DOHH2 (cell line): ENCODE results near the gene EIF3F.

ENCODE experiments used
- H3F3A ChIP-seq: fragments of 200-600 bp; sonication (generic), shearing (Covaris generic); 2 replicates; pipeline ENCODE4 v1.6.0; 2016; ENCODE audit warnings: antibody characterized with exemption, mild to moderate bottlenecking; ENCODE audit not compliant: control insufficient read depth, insufficient read depth
- H3K27ac ChIP-seq: fragments of 200-600 bp; sonication (generic); 2 replicates; pipeline ENCODE4 v1.5.1; 2014; ENCODE audit warnings: low read depth, mild to moderate bottlenecking, low read length, moderate library complexity
- H3K27me3 ChIP-seq: fragments of 200-600 bp; sonication (generic); 2 replicates; pipeline ENCODE4 v1.6.1; 2014; ENCODE audit warnings: mild to moderate bottlenecking, low read length, mixed read lengths; ENCODE audit not compliant: control insufficient read depth
- H3K36me3 ChIP-seq: fragments of 200-600 bp; sonication (generic); 2 replicates; pipeline ENCODE4 v1.6.1; 2014; ENCODE audit warnings: mild to moderate bottlenecking, low read length, moderate library complexity, mixed read lengths; ENCODE audit not compliant: control insufficient read depth
- H3K4me1 ChIP-seq: fragments of 200-600 bp; sonication (generic); 2 replicates; pipeline ENCODE4 v1.6.1; 2014; ENCODE audit warnings: mild to moderate bottlenecking, low read length, mixed read lengths; ENCODE audit not compliant: control insufficient read depth
- H3K4me2 ChIP-seq: fragments of 200-600 bp; sonication (generic); 2 replicates; pipeline ENCODE4 v1.6.0; 2014; ENCODE audit warnings: mild to moderate bottlenecking, low read length, moderate library complexity
- H3K4me3 ChIP-seq: fragments of 200-600 bp; sonication (generic); 2 replicates; pipeline ENCODE4 v1.5.1; 2014; ENCODE audit warnings: mild to moderate bottlenecking, low read length, mixed read lengths
- H3K79me2 ChIP-seq: fragments of 200-600 bp; sonication (generic); 2 replicates; pipeline ENCODE4 v1.6.1; 2014; ENCODE audit warnings: mild to moderate bottlenecking, low read length, mixed read lengths; ENCODE audit not compliant: control insufficient read depth
- H3K9me2 ChIP-seq: fragments of 200-600 bp; sonication (generic); replicated peaks from 2 replicates; pipeline ENCODE4 v1.6.1; 2014; ENCODE audit warnings: mild to moderate bottlenecking, low read length, mixed read lengths; ENCODE audit not compliant: control insufficient read depth
- H3K9me3 ChIP-seq: fragments of 200-600 bp; sonication (generic); 2 replicates; pipeline ENCODE4 v1.6.1; 2014; ENCODE audit warnings: antibody characterized with exemption, low read length, mixed read lengths; ENCODE audit not compliant: control insufficient read depth, insufficient read depth
- H4K20me1 ChIP-seq: fragments of 200-600 bp; sonication (generic); 2 replicates; pipeline ENCODE4 v1.6.0; 2014; ENCODE audit warnings: low read depth, mild to moderate bottlenecking, antibody characterized with exemption, low read length, moderate library complexity; ENCODE audit not compliant: control insufficient read depth, insufficient read depth
- EZH2phosphoT487 ChIP-seq: fragments of 200-600 bp; sonication (generic); IDR thresholded peaks from 2 replicates; pipeline ENCODE4 v1.6.1; 2017; ENCODE audit warnings: borderline replicate concordance, mild to moderate bottlenecking, antibody characterized with exemption, low read length, moderate library complexity, mixed read lengths
- TF ChIP-seq, protein P1 (sequence below): fragments of 200-600 bp; sonication (generic); IDR thresholded peaks from one replicate; pipeline ENCODE4 v1.5.1; 2014; ENCODE audit warnings: antibody characterized with exemption, mild to moderate bottlenecking, low read depth, low read length; ENCODE audit not compliant: poor library complexity, severe bottlenecking

EIF3F gene

DNA sequence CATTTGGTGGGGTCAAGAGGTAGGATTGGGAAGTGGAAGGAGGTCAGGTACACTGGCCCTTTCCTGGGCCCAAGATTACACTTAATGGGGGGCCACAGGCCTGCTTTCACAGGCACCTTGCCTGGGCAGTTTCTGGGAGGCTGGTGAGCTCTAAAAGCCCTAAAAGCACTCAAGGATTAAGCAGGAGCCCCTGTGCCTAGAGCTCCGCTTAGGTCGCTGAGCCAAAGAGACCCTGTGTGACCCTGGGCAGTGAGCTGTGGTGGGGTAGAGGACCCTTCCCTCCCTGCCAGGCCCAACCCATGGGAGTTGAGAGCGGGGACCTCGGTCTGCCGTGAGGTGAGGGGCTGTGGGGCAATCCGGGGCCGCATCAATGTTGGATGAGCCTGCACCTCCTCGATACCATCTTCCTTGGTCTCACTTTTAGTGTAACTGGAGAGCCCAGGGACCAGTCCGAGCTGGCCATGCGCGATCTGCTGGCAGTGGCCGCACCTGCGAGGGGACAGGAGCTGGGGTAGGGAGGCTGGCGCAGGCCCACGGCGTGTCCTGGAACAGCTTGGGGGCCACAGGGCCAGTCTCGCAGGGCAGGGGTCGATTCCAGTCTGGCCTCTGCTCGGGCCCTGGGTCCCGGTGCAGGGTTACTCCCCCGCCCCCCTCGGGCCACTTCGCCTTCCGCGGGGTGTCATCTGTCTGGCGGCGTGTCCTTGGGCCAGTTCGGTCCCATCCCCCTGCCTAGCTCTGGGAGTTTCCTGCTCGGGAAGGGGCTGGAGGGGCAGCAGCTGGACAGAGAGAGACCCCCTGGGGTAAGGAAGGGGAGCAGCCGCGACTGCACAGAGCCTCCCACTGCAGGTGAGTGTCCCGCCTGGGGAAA lies 44.3 kb downstream of the EIF3F start:
- H4K20me1 ChIP-seq, result no peaks in the 10 kb centered on the region
- H3K9me3 ChIP-seq, result no peaks in the 10 kb centered on the region
- no peaks in the 10 kb centered on the region for H3K79me2 ChIP-seq
- H3K27me3 ChIP-seq, result peaks cover 20% of the 10 kb centered on the region
- no peaks in the 10 kb centered on the region for H3K36me3 ChIP-seq
- no peaks in the 10 kb centered on the region for H3F3A ChIP-seq
- H3K4me1 ChIP-seq, result no peaks in the 10 kb centered on the region
- H3K27ac ChIP-seq, result no peak overlapping the region
- TF ChIP-seq EZH2phosphoT487, result no peak
- TF ChIP-seq, protein P1, sequence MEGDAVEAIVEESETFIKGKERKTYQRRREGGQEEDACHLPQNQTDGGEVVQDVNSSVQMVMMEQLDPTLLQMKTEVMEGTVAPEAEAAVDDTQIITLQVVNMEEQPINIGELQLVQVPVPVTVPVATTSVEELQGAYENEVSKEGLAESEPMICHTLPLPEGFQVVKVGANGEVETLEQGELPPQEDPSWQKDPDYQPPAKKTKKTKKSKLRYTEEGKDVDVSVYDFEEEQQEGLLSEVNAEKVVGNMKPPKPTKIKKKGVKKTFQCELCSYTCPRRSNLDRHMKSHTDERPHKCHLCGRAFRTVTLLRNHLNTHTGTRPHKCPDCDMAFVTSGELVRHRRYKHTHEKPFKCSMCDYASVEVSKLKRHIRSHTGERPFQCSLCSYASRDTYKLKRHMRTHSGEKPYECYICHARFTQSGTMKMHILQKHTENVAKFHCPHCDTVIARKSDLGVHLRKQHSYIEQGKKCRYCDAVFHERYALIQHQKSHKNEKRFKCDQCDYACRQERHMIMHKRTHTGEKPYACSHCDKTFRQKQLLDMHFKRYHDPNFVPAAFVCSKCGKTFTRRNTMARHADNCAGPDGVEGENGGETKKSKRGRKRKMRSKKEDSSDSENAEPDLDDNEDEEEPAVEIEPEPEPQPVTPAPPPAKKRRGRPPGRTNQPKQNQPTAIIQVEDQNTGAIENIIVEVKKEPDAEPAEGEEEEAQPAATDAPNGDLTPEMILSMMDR, result no peak
- H3K4me2 ChIP-seq, result no peak overlapping the region
- H3K9me2 ChIP-seq, result no peaks in the 10 kb centered on the region
- no peak overlapping the region for H3K4me3 ChIP-seq

DNA sequence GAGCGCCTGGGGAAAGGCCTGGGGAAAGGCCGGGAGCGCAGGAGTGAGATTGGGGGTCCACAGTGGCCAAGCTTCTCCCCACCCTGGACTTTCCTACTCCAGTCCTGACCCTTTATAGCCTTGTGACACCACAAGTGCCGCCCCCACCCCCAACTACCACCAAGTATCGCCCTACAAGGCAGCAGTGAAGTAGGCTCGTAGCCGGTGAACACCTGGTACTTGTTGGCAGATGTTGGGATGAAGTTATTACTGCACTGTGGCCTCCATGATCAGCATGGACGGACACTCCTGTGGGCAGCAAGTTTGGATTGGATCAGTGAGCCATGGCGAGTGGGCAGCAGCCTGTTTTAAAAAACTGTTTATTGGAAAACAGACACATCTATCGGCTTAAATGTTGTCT lies 45.0 kb downstream of the EIF3F start:
- no peaks in the 10 kb centered on the region for H3K4me1 ChIP-seq
- no peak overlapping the region for H3K4me2 ChIP-seq
- no peaks in the 10 kb centered on the region for H4K20me1 ChIP-seq
- H3K9me3 ChIP-seq, result no peaks in the 10 kb centered on the region
- H3K9me2 ChIP-seq, result no peaks in the 10 kb centered on the region
- no peak overlapping the region for H3K4me3 ChIP-seq
- H3K36me3 ChIP-seq, result no peaks in the 10 kb centered on the region
- H3K27ac ChIP-seq, result no peak overlapping the region
- no peaks in the 10 kb centered on the region for H3F3A ChIP-seq
- H3K79me2 ChIP-seq, result no peaks in the 10 kb centered on the region
- no peak for TF ChIP-seq EZH2phosphoT487
- TF ChIP-seq, protein P1, result no peak
- H3K27me3 ChIP-seq, result peaks cover 15% of the 10 kb centered on the region

DNA sequence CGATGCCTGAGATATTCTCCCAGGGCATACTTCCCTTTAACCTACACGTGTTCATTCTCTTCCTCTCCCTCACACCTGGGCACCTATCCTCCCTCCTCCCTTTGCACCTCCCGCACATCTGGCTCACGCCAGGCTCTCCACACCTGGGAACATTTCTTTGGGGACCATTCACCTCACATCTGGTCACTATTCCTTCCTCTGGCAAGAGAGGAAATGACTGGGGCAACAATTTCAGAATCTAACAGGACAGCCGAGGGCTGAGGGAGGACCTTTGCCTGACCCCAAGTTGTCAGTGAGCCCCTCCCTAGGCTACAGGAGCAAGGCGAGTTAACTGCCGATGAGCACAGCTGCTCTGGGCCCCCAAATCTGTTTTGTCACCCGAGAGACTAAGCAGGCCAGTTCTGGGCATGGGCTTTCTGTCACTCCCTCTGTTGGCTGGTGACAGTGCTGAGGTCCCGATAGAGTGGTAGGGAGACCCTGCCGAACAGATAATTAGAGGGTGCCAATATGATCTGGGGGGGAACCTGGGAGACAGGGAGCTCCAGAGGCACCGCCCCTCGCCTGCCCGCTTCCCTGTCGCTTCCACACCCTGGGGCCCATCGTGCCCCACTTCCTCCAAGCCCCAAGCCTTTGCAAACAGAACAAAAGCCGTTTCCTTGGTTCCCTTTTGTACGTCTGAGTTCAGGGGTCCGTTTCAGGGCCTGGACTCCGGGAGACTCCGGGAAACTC lies 45.6 kb downstream of the EIF3F start:
- H3K4me2 ChIP-seq, result no peak overlapping the region
- no peak overlapping the region for H3K27ac ChIP-seq
- H3K27me3 ChIP-seq, result peaks cover 14% of the 10 kb centered on the region
- TF ChIP-seq, protein P1, result no peak
- TF ChIP-seq EZH2phosphoT487, result no peak
- no peaks in the 10 kb centered on the region for H3F3A ChIP-seq
- no peaks in the 10 kb centered on the region for H3K36me3 ChIP-seq
- no peaks in the 10 kb centered on the region for H3K9me3 ChIP-seq
- no peaks in the 10 kb centered on the region for H3K4me1 ChIP-seq
- no peak overlapping the region for H3K4me3 ChIP-seq
- H3K9me2 ChIP-seq, result no peaks in the 10 kb centered on the region
- H4K20me1 ChIP-seq, result no peaks in the 10 kb centered on the region
- H3K79me2 ChIP-seq, result no peaks in the 10 kb centered on the region
